C4-2B (cell line): Measurements from ENCODE around the gene ATG9B.

Experiments
- H3K27ac ChIP-seq: fragments of 450-650 bp; 2 replicates; pipeline ENCODE4 v1.5.1; 2017
- ZFX ChIP-seq: fragments of 450-650 bp; IDR thresholded peaks from 2 replicates; pipeline ENCODE4 v1.6.1; 2017
- TF ChIP-seq, protein P1 (sequence below): fragments of 450-650 bp; conservative IDR thresholded peaks from 2 replicates; pipeline ENCODE4 v1.5.1; 2017; ENCODE audit warnings: mild to moderate bottlenecking

Gene ATG9B

DNA sequence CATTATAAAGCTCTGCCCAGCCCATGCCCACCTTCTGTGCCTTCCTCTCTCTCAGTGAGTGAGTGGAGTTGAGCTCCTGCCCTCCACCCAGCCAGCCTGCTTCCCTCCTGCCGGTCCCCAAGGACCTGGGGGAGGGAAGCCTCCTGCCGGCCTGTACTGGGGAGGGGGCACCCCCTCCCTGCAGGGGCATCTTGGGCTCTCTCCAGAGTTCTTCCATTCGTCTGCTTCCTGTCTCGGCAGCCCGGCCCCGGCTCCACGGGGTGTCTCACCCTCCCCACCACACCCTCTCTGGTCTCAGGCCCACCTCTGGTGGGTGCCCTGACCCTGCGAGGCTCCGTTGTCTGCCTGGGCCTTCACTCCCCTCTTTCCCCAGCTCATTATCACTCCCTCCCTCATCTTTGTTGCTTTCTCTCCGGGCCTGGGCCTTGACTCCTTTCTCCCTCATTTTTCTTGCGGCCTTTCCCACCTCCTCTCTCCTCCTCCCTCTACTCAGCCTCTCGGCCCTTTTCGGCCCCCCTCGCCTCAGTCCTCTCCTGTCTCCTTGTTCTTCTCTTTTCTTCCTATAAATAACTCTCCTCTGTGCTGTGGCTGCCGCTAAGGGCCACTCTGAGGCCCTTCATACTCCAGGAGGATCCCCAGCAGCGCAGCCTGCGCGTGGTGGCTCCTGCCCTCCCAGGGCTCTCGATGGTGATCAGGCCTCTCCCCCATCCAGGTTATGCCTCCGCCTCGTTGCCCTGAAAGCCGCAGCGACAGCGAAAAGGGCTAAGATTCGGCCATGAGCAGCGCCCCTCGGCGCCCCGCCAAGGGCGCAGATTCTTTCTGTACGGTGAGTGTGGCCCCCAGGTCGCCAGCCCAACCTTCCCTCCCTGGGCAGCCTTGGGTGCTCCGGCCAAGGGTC, 37.2 kb upstream of the ATG9B start:
- H3K27ac ChIP-seq = peak overlapping the region; percentile 80; the same call in 1 of the 2 replicates

GRCh38 chr7:151060416-151061212, 36.3 kb upstream of the ATG9B start:
- TF ChIP-seq, protein P1, sequence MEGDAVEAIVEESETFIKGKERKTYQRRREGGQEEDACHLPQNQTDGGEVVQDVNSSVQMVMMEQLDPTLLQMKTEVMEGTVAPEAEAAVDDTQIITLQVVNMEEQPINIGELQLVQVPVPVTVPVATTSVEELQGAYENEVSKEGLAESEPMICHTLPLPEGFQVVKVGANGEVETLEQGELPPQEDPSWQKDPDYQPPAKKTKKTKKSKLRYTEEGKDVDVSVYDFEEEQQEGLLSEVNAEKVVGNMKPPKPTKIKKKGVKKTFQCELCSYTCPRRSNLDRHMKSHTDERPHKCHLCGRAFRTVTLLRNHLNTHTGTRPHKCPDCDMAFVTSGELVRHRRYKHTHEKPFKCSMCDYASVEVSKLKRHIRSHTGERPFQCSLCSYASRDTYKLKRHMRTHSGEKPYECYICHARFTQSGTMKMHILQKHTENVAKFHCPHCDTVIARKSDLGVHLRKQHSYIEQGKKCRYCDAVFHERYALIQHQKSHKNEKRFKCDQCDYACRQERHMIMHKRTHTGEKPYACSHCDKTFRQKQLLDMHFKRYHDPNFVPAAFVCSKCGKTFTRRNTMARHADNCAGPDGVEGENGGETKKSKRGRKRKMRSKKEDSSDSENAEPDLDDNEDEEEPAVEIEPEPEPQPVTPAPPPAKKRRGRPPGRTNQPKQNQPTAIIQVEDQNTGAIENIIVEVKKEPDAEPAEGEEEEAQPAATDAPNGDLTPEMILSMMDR = no peak
- no peak for TF ChIP-seq ZFX
- H3K27ac ChIP-seq = peak overlapping the region; percentile 80

More for the DNA sequence above, 37.2 kb upstream of the ATG9B start:
- TF ChIP-seq ZFX = no peak
- TF ChIP-seq, protein P1 = no peak

DNA sequence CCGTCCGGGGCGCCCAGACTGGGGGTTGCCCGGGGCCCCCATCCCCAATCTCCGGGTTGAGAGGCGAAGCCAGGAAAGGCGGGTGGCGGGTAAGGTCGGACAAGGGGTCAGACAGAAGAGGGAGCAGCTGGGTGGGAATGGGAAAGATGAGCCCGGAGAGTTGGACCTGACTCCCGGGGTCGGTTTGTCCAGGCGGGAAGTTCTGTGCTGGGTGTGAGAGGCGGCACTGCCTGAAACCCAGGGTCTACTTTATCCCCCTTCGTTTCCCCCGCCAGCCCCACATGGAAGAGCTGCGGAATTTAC, 35.8 kb upstream of the ATG9B start:
- peak overlapping the region; percentile 80 for H3K27ac ChIP-seq

DNA sequence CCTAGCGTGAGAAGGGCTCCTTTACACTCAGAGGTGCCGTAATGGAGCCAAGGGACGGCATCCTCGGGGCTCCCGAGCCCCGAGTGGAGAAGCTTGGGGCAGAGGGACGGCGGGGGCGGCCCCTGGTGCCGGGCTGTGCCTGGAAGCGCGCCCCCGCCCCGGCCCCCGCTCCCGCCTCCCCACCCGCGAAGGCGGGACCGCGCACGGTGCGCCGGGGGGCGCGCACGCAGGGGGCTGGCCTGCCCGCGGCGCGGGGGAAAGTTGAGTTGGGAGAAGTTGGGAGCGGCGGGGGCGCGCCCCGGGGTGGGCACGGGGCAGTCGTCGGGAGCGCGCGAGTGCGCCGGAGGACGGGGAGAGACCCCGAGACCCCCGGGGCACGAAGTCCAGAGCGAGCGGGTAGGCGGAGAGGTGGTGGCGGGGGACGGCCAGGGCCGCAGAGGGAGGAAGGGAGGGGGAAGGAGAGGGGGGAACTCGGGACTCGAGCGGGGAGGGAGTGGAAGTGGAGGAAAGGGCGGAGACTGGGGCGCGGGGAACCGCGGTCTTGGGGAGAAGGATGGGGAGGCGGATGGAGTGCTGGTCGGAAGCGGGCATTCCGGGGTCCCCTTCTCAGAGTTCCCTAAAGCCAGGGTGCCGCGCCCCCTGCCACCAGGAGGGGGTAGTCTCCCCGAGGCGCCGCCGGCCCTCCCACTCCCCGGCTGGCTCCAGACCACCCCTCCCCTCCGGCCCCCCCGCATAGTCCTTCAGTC, 35.2 kb upstream of the ATG9B start, which contains the start of gene SLC4A2:
SLC4A2 (plus strand) TSS at position 223 of the 746 bp plus-strand sequence. CDS start 2,399 bp downstream, outside the sequence.
- TF ChIP-seq, protein P1 = no peak; the same call in 1 of the 2 replicates
- peak; percentile 34; the same call in 1 of the 2 replicates for TF ChIP-seq ZFX
- H3K27ac ChIP-seq = peak within 1 kb of the TSS; percentile 80

More for the DNA sequence above, 35.8 kb upstream of the ATG9B start:
- TF ChIP-seq ZFX = no peak
- TF ChIP-seq, protein P1 = no peak

GRCh38 chr7:151058781-151059366, 34.6 kb upstream of the ATG9B start:
- TF ChIP-seq, protein P1 = no peak
- no peak for TF ChIP-seq ZFX

GRCh38 chr7:151057989-151058780, 33.9 kb upstream of the ATG9B start:
- H3K27ac ChIP-seq = peak overlapping the region; percentile 80
- TF ChIP-seq ZFX = peak; percentile 46; the same call in 1 of the 2 replicates
- TF ChIP-seq, protein P1 = no peak

More at GRCh38 chr7:151058781-151059366, 34.6 kb upstream of the ATG9B start:
- peak overlapping the region; percentile 80 for H3K27ac ChIP-seq
